Hindlimb muscle (tissue), 1 donor: Measurements from ENCODE around the gene HIKESHI. TPM values are rescaled to one million over a fixed set of nuclear protein-coding genes. Genes with fewer than 3 reads are reported as not detected.
"Not testable (repeated sequence)": the region's sequence is repeated elsewhere in the genome, so short reads cannot be mapped to it uniquely, and the experiment has no call there.

Experiments
- DNase-seq: peaks from one replicate; pipeline ENCODE4 v3.0.0-alpha.2; 2013
- polyA plus RNA-seq: library from polyadenylated mRNA; unstranded; fragments of 120-200 nt; gene quantifications from one replicate; pipeline ENCODE4 v1.2.1, GENCODE V29; 2013; ENCODE audit not compliant: insufficient read length

Gene HIKESHI
- polyA plus RNA-seq, 1 donor, result 30.8 TPM

DNA sequence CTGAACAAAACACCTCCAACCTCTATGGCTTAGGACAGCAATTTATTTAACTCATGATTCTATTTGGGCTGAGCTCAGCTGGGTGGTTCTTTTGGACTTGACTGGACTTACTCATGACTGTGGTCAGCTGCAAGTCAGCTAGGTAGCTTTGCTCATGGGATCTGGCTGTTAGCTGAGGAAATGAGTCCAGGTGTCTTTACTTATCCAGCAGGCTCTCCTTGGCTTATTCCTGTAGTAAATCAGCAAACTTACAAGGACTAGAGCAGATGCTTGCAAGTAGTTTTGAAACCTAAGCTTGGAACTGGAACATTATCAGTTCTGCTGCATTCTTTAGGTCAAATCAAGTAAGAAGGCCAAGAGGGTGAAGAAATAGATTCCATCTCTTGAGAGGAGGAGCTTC is 8.0 kb upstream of the HIKESHI start:
- no peak for DNase-seq

DNA sequence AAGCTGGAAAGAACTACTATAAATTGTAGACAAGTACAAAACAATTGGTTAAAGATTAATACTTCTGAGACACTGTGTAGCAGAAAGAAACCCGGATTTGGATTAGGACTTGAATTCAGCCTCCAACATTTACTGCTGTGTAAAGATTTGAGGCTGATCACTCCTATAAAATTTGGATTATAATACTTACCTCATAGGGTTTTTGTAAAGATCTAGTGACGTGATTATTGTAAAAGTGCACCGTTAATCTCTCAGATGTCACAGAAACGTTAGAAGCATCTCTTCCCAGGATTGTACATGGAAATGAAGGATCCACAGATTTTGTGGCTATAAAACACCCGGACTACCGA is 323 bp upstream of the HIKESHI start:
- no peak for DNase-seq

DNA sequence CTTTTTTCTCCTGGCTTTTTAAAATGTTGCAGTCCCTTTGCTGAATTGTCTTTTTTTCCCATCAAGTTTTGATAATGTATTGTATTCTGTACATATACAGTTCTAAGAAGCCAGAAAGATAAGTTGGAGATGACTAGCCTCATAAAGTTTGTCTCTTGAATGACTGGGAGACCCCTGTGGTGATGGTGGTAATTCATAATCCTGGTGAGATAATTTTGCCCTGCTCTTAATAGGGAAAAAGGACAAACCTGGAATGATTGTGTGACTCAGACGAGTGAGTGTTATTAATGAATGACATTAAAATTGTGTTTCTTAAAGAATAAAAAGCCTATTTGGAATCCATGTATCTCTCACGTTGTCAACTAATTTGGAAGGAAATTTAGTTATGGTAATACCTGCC is 1.2 kb downstream of the HIKESHI start:
- no peak for DNase-seq

DNA sequence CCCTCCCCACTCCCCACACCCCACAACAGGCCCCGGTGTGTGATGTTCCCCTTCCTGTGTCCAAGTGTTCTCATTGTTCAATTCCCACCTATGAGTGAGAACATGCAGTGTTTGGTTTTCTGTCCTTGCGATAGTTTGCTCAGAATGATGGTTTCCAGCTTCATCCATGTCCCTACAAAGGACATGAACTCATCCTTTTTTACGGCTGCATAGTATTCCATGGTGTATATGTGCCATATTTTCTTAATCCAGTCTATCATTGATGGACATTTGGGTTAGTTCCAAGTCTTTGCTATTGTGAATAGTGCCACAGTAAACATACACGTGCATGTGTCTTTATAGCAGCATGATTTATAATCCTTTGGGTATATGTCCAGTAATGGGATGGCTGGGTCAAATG is 6.7 kb downstream of the HIKESHI start:
- DNase-seq, result not testable (repeated sequence)

DNA sequence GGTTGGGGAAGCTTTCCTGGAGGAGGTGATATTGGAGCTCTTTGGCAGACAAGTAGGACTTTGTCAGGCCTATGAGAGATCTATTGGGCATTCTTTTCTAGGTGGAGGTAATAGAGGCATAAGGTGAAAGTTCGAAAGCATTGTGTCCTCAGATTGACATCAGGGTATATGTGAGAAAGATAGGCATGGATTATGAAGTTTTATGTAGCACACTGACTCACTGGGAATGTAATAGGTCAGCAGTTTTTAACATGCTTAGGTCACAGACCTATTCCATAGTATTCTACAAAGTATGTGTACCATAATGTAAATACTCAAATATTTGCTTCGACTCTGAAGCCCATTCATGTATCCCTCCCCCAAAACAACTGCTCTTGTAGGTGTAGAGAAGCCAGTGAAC is 11.8 kb downstream of the HIKESHI start:
- DNase-seq, result no peak

DNA sequence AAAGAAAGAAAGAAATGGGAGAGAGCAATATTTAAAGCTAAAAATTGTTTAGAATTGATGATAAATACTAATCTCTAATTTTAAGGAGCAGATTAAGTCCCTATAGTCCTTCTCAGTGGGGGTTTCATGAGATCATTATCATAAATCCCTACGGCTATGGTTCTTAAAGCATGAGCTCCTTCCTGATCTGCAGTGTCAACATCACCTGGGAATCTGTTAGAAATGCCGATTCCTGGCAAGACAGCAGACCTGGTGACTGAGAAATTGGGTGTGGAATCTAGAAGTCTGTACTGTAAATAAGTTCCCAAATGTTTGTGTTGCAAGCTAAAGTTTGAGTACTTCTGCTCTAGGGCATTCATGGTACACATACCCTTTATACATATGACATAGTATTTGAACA is 12.6 kb downstream of the HIKESHI start:
- DNase-seq, result no peak

DNA sequence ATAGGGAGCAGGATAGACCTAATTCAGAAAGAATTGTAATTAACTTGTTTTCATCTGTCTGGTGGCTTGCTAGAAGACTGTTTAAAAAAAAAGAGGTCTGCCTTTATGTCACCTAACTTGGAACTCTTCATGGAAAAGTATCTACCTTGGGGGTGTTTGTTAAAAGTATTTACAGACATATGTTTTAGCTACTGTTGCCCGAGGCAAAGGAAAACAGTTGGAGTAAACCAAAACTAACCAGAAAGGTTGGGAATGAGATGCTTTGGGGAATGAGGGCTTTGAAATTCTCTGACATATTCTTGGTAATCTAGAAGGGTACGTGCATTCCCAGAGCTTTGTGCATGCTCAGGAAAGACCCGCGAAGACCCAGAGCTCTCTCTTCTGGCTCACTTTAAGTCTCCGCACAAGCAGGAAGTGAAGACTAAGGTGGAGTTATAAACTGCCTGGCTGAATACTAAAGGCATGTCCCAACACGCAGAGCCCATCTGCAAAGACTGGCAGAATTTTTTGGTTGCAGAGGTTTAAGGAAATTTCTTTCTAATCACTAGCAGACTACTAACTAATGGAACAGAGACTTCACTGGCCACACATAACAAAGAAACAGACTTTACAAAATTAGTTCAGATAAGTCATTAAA is 33.2 kb downstream of the HIKESHI start:
- no peak for DNase-seq

DNA sequence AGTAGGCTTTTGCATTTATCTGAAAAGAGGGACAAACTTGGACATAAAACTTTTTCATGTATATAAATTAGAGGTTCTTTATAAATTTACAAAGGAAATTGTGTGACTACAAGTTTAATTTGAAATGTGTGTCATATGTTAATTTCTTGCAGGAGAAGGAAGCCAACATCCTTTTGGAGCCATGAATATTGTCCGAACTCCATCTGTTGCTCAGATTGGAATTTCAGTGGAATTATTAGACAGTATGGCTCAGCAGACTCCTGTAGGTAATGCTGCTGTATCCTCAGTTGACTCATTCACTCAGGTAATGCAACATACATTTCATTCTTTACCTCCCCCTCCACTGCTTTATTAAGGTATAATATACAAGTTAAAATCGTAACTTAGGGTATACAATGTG is 35.2 kb downstream of the HIKESHI start:
- no peak for DNase-seq

DNA sequence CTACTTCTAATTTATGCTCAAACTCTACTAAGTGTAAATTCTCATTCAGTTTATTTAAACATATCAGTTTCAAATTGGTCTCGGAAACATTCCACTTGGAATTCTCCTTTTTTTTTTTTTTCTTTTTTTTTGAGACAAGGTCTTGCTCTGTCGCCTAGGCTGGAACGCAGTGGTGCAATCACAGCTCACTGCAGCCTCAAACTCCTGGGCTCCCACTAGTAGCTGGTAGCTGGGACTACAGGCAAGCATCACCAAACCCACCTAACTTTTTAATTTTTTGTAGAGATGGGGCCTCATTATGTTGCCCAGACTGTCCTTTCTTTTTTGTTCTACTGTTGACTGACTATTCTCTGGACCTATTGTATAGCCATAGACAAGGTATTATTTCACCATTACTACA is 39.3 kb downstream of the HIKESHI start:
- no peak for DNase-seq

DNA sequence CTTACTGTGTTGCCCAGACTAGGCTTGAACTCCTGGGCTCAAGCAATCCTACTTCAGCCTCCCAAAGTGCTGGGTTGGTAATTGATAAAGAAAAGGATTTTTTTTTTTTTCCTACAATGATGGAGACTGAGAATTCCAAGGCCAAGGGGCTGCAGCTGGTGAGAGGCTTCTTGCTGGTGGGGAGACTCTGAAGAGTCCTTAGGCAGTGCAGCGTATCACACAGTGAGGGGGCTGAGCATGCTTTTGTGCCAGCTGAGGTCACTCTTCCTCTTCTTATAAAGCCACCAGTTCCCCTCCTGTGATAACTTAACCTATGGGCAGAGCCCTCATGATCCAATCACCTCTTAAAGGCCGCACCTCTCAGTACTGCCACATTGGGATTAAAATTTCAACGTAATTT is 44.5 kb downstream of the HIKESHI start:
- no peak for DNase-seq

DNA sequence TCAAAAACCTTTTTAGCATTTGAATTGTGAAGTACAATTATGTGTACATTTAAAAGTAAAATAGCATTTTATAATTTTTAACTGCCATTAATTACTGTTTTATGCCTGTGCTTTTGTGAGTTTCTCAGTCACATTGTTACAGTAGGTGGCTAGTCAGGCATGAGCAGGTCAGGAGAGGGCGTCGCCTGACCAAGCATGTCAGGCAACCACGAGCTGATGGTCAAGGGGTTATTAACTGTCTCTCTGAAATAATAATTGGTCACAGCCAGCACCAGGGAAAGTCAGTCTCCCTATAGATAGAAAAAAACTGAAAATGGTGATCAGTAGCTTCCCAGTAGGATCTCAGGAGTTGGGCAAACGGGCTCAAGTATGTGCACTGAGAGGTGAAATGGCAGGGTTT is 53.2 kb downstream of the HIKESHI start:
- DNase-seq, result no peak

DNA sequence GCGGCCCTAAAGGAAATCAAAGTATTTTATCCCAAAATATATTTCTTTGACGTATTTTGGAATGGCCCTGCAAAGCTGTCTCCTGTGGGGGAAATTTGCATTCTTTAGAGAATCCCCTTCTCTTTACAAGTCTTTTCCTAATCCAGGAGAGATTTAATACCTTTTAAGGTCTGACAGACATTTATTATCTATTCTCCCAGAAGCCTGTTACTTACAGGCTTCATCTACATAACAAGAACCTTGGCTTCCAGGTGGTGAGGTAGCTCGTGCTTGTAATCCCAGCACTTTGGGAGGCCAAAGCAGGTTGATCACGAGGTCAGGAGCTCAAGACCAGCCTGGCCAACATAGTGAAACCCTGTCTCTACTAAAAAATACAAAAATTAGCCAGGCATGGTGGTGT is 55.4 kb downstream of the HIKESHI start:
- not testable (repeated sequence) for DNase-seq

DNA sequence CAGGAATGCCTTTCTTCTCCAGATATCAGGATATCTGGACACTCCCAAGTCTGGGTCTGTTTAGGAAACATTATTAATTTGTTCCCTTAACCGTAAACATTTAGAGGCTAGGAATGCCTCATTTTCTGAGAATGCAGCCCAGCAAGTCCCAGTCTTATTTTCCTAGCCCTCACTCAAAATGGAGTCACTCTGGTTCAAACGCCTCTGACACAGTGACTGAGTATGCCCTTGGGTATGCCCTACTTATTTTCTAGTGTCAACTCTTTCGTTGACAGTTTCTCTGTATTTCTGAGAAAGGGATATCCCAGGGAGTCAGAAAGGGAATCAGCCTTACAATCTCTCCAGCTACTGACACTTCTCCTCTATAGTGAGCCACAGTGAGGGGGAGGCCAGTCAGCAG is 56.7 kb downstream of the HIKESHI start:
- DNase-seq, result no peak

DNA sequence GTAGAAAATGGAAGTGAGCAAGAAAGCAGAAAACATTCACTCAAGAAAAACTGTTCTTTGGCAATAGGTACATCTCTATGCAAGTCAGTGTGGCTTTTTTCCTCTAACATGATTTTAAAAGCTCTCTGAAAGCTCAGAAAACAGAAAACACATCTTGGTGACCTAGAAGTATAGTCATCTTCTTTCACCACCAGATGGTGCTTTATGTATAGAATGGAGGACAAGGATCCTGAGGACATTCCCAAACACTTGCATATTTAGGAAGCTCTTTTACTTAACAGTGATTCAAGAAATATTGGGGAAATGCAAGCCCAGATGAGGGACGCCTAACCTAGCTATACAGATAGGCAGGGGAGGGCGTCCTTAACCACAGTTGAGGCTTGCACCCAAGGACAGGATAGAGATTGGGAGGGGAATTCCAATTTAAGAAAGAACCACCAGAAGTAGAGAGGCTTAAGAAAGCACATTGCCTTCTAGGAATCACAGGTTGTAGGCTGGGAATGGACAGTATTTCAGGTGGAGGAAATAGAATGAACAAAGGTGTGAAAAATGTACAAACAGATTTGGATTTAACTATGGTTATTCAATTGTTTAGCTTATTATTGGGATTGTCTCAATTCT is 58.8 kb downstream of the HIKESHI start:
- peak; percentile 36 for DNase-seq

DNA sequence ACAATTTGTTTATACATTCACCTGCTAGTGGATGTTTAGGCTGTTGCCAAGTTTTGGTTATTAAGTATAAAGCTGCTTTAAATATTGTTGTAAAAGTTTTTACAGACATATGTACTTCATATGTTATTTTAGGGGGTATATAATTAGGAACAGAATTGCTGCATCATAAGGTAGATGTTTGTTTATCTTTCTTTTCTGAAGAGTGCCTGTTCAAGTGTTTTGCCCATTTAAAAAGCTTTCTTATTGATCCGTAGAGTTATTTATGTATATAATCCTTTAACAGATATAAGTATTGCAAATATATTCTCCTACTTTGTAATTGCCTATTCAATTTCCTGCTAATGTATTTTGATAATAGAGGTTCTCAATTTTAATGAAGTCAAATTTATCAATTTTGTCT is 61.4 kb downstream of the HIKESHI start:
- no peak for DNase-seq

DNA sequence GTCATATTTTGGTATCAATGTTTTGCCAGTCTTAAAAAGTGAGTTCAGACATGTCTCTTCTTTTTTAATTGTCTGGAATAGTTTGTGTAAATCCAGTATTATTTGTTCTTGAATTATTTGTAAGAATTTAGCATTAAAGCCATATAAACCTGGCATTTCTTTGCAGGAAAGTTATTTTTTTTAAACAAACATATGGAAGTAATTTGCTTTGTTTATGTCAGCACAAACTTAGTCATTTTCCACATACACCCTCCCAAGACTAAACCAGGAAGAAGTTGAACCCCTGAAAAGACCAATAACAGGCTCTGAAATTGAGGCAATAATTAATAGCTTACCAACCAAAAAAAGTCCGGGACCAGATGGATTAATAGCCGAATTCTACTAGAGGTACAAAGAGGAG is 63.5 kb downstream of the HIKESHI start:
- no peak for DNase-seq

DNA sequence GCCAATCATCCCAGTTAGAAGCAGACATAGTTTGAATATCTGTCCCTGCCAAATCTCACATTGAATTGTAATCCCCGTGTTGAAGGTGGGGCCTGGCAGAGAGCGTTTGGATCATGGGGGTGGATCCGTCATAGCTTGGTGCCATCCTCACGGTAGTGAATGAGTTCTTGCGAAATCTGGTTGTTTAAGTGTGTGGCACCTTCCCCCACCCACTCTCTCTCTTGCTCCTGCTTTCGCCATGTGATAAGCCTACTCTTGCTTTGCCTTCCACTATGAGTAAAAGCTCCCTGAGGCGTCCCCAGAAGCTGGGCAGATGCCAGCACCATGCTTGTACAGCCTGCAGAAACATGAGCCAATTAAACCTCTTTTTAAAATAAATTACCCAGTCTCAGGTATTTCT is 67.6 kb downstream of the HIKESHI start:
- no peak for DNase-seq

DNA sequence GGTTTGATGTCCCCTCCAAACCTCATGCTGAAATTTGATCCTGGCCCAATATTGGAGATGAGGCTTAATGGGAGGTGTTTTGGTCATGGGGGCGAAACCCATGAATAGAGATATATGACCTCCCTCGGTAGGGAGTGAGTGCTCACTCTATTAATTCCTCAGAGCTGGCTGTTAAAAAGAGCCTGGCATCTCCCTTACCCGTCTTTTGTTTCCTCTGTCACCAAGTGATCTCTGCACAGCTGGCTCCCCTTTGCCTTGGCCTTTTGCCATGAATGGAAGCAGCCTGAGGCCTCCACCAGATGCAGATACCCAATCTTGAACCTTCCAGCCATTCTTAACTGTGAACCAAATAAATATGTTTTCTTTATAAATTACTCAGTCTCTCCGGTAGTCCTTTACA is 68.1 kb downstream of the HIKESHI start:
- no peak for DNase-seq

DNA sequence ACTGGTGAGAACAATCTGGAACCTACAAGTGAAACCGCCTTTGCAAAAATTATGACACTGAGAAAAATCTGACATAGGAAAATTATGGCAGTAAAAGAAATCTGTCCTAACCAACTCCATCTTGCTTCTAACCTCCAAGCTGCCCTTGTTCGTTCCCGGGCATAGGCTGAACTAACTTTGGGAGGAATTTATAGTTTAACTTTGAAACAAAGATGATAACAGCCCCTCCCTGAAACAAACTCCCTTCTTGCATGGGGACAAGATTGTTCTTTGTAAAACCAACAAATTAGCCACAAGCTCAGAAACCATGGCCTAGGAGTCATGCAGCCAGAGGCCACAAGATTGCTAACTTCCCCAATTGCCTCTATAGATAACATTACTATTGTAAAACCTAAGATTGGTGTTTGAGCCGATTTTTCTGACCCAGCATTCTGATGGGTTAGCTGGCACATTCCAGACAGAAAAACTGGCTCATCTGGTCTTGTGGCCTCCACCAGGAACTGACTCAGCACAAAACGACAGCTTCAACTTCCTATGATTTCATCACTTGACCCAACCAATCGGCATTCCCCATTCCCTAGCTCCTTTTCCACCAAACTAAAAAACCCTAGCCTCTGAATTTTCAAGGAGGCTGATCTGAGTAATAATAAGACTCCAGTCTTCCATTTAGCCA is 69.0 kb downstream of the HIKESHI start:
- no peak for DNase-seq

DNA sequence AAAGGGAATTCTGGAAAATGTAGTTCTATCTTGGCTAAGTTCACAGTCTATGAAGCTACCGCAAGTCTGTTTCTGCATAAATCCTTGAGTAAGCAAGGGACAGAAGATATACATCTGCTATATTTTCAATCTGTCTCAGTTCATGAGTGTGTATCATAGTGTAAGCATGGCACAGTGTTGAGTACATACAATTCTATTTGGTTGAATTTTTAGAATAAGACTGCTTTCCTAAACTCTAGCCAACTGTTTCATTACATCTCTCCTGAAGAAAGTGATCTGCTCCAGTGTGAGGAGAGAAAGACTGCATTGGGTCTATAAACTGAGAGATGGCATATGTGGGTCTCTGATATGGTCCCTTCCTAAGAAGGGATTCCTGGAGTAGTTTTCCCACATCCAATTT is 70.0 kb downstream of the HIKESHI start:
- DNase-seq, result no peak

DNA sequence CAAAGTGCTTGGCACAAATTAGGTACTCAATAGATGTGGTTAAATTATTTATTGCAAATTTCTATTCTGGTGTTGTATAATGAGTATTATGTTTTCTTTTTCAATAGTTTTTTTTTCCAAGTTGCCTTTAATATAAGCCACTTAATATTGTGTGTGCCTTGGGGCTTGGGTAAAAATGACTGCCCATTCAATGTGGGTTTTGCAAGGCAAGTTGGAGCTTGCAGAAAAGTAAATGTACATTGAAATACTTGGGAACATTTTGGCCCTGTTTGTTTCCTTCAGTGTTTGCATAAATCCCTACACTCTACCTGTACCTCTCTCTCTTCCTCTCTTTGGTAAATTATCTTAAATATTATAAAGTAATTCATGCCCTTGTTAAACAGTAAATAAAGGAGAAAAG is 70.5 kb downstream of the HIKESHI start:
- DNase-seq, result no peak

DNA sequence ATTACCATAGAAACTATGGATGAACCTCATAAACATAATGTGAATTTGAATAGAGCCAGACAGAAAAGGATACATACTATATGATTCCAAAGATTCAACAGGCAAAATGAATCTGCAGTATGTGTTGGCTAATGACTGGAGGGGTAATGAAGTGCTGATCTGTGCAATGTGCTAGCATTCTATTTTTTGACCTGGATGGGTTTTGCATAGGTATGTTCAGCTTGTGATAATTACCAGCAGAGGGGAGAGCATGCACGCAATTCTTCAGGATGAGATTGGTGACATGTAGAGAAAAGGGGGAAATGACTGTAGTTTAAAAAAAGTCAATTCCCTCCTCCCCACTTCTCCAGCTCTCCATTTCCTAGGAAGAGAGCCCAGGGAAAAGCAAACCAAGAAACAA is 72.0 kb downstream of the HIKESHI start:
- DNase-seq, result no peak

DNA sequence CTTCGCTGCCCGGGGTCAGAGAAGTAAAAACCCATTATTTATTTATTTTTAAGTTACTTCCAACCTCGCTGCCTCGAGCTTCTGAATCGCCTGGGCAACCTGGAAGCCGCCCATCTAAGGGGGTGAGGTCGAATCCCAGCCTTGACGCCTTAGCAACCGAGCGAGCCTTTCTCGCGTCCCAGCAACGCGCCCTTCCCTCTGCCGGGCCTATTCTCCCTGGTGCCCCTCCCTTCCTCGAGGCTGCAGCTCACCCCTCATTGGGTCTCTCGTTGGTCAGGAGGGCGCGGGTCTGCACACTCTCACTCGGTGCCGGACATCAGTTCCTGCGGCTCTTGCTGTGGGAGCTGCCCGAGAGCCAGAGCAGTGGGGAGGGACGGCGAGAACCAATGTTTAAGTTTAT is 72.5 kb downstream of the HIKESHI start, which contains the start of gene CCDC81:
TSS of gene CCDC81 (plus strand) at position 302 of the 400 bp plus-strand sequence. CDS start 277 bp downstream, outside the sequence.
- no peak for DNase-seq

DNA sequence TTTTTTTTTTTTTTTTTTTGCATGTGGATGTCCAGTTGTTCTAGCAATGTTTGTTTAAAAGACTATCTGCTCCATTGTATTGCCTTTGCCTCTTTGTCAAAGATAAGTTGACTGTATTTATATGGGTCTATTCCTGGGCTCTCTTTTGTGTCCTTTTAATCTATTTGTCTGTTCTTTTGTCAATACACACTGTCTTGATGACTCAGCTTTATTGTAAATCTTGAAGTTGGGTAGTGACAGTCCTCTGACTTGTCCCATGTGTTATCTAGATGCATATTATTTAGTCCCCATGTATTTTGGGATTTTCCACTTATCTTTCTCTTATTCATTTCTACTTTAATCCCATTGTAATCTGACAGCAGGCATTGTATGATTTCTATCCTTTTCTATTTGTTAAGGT is 75.9 kb downstream of the HIKESHI start:
- no peak for DNase-seq
